Eye (tissue), 1 donor: ENCODE results near the gene ALOX5.
A peak's percentile ranks its signal among the peaks of the same experiment; 100 is the strongest.
"Not testable (repeated sequence)": the region's sequence is repeated elsewhere in the genome, so short reads cannot be mapped to it uniquely, and the experiment has no call there.

Experiments
- DNase-seq: peaks from one replicate; pipeline ENCODE4 v3.0.0-alpha.2; 2015

ALOX5 gene

DNA sequence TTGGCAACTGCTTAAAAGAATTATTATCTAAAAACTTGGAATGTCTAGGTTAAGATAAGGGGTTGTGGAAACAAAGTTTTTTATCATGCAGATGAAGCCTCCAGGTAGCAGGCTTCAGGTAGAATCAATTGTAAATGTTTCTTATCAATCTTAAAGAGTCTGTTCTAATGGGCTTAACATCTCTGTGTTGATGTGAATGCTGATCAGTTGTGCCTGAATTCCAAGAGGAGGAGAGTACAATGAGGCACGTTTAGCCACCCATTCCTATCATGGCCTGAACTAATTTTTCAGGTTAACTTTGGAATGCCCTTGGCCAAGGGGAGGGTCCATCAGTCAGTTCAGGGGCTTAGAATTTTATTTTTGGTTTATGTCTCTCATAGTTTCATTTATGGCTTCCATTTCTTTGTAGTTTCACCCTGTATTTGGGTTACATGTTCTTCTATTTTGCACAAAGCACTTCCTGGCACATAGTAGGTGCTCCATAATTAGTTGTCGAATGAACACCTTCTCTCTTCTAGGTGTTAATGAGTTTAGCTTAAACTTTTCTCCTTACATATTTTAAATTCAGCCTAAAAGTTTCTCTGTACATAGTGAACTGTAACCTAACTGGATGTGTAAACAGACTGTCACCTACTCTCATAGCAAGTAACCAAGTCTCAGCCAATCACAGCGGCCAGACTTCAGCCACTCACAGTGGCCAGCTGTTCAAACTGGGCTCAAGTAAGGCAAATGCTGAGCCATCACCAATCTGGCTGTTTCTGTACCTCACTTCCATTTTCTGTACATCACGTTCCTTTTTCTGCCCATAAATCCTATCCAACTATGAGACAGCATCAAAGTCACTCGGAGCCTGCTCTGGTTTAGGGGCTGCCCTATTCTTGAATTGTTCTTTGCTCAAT is 34.7 kb downstream of the ALOX5 start:
- no peak for DNase-seq

DNA sequence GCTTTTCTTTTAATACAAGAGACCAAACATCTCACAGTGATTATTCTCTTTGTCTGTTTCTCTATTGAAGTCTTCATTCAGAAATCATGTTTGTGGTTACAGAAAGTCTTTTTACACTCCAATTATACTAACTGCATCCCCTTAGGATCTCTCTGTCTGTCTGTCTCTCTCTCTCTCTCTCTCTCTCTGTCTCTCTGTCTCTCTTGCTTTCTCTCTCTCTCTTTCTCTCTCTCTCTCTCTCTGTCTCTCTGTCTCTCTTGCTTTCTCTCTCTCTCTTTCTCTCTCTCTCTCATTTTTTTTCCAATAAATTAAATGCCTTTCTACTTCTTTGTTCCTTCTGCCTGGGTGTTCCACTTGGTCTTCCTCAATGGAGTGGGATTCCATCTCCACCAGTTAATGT is 35.3 kb downstream of the ALOX5 start:
- DNase-seq = not testable (repeated sequence)

DNA sequence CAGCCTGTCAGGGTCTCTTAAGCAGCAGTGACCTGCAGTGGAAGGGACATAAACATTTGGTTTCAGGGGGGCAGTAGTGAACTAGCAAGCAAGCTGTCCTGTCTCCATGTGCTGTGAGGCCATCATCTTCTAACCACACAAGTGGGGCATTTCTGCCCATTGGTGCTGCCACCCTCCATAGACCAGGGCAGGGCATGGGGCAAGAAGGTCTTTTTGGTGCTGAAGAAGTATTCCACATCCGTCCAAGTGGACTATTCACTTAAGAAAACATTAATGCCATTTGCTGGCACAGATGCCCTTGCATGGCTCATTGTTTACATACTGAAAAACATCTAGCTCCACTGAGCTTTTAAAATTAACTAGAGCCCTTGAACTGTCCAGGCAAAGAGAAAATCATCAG is 35.8 kb downstream of the ALOX5 start:
- DNase-seq = no peak

DNA sequence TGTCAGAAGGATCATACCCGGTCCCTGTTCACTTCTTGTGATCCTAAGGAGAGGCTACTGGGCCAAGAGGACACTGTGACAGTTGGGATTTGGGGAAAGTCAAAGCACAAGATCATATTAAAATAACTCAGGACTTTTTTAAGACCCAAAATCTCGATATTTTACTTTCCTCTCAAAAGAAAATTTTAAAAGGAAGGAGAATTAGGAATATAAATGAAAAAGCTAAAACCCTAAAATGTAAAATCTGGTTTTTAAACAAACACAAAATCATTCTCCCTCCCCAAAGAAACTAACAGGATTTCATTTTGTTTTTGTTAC is 36.4 kb downstream of the ALOX5 start:
- DNase-seq = no peak

DNA sequence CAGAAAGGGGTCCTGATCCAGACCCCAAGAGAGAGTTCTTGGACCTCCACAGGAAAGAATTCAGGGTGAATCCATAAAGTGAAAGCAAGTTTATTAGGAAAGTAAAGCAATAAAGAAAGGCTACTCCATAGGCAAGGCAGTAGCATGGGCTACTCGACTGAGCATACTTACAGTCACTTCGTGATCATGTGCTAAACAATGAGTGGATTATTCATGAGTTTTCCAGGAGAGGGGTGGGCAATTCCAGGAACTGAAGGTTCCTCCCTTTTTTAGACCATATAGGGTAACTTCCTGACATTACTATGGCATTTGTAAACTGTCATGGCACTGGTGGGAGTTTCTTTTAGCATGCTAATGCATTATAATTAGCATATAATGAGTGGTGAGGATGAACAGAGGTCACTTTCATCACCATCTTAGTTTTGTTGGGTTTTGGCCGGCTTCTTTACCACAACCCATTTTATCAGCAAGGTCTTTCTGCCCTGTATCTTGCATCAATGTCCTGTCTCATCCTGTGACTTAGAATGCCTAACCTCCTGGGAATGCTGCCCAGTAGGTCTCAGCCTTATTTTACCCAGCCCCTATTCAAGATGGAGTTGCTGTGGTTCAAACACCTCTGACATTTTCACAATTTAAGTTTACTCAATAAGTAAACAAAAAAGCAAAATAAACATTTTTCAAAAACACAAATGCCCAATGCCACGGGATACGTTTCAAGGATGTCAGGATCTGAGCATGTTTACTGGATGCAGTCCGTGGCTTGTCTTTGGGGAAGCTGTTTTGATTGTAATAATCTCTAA is 37.0 kb downstream of the ALOX5 start:
- no peak for DNase-seq

DNA sequence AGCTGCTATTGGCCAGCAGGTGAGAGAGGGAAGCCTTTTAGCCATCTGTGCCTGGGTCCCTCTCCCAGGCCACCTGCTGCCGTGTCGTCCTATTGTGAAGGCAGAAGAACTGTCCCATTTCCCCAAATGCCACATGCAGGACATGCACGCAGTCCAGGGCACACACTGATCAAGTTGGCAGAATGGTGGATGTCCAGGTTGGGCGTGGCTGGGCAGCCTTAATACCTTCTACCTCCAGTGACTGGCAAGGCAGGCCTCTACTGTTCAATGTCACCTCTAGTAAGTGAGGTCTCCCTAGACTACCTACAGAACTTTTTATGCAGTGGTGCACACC is 37.6 kb downstream of the ALOX5 start:
- no peak for DNase-seq

DNA sequence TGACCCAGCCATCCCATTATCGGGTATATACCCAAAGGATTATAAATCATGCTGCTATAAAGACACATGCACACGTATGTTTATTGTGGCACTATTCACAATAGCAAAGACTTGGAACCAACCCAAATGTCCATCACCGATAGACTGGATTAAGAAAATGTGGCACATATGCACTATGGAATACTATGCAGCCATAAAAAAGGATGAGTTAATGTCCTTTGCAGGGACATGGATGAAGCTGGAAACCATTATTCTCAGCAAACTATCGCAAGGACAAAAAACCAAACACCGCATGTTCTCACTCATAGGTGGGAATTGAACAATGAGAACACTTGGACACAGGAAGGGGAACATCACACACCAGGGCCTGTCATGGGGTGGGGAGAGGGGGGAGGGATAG is 41.0 kb downstream of the ALOX5 start:
- not testable (repeated sequence) for DNase-seq

DNA sequence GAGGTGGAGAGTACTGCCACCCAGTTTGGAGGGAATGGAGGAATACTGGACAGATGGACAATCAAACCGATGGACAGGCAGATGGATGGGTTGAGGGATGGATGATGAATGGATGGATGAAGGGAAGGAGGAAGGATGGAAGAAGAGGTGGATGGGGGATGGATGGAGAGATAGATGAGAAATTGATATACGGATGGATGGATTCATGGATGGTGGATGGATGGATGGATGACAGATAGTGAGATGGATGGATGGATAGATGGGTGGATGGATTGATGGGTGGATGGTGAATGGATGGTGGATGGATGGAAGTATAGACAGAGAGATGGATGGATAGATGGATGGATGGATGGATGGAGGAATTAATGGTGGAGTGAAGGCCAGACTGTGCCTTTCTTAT is 42.6 kb downstream of the ALOX5 start:
- DNase-seq = no peak

DNA sequence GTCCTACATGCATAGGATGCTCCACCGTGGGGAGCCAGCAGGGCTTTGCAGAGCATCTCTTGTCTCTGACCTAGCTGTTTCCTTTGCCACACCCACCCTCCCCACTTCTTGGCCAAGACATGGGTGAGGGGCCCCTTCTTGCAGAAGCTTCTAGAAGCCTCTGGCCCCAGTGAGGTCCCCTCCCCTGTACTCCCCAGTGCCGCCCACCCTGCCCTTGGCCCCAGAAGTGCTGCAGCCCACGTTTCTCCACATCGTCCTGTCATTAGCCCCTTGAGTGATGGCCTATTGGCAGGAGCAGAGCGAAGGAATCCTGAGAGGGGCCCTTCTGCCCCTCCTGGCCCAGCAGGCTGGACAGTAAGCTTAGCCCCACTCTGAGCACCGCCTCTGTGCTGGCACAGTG is 43.7 kb downstream of the ALOX5 start:
- DNase-seq = no peak

DNA sequence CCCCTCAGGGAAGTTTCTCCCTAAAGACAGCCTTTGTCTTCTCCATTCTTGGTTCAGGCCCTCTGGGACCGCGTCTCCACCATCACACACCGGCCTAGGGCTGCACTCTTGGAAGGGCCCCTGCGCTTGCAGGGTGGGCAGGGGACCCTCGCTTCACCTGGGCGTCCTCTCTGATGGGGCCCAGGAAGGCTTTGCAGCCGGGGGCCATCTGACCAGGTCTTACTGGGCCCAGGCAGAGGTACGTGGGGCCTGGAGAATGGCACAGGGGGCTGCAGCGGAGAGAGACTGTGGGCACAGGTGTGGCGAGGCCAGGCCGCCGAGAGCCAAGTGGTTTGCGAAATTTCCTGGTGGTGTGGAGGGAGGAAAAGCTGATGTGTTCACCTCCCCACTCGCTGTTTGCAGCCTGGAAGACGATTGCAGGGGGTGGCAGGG is 44.4 kb downstream of the ALOX5 start:
- no peak for DNase-seq

DNA sequence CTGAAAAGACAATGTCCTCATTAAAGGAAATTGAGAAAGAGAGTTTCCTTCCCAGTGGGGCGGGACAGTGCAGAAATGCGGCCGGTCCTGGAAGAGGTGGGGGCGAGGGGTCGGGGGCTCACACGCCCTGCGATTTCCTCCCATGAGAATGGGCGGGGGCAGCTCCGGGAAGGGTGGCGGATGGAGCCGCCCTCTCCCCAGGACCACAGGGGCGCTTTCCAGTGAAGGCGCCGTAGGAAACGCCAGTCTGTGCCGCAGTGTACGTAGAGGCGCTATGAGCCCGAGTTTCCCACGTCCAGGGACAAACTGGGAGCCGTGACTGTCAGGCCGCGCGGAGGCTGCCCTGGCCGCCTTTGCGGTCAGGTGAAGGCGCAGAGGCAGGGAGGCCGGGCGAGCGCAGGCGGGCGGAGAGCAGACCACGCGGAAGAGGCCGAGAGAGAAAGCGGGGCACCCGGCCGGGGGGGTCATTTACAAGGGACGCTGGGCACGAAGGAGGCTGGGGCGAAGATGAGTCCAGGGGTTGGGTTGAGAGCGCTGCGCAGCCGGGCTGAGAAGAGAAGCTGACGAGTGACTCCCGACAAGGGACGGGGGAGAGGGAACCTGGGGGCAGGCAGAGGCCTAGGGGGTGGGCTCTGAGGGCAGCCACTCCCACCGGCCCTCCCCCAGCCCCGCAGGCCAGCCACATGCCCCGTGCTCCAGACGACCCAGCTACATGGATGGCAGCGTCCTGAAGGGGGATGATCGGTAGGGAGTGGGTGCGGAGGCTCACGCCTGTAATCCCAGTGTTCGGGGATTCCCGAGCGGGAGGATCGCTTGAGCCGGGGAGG is 45.0 kb downstream of the ALOX5 start:
- DNase-seq = peak; percentile 94

DNA sequence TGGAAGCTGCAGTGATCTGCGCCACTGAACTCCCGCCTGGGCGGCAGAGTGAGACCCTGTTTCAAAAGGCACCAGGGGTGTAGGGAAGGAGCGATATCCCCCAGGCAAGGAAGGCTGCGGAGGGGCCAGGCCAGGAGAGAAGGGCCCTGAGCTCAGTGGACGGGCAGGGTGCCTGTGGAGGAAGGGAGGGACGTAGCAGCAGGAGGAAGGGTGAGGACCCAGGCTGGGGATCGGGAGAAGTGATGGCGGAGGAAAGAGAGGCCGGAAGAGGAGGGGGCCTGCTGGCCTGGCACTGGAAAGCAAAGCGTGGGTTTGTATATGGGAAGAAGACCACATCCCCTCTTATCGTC is 45.6 kb downstream of the ALOX5 start:
- no peak for DNase-seq

DNA sequence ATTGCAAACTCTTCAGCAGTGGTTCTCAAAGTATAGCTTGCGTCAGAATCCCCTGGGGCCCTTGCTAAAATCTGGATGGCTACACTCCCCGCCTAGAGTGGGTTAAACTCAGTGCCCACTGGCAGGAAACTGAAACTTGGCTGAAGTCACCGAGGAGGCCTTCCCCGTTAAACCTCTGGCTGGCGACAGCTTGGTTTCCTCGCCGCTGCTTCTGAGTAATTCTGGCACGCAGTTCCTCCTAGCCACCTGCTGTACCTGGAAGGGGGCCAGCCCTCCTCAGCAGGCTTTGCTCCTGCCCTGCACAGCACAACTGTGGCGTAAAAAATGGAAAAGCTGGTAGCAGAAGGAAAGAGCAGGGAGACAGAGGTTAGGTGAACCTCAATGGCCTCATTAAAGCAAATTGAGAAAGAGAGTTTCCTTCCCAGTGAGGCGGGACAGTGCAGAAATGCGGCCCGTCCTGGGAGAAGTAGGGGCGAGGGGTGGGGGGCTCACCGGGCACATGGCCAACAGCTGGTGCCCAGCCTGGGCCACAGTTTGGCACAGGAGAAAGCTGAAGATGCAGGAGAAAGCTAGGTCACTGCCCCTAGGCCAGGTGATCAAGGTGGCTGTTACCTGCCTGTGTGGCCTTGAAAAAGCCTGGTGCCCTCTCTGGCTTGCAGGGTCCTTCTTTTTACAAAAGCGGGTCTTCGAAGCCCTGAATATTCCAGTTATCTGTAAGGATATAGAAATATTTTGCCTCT is 46.6 kb downstream of the ALOX5 start:
- peak; percentile 61 for DNase-seq

DNA sequence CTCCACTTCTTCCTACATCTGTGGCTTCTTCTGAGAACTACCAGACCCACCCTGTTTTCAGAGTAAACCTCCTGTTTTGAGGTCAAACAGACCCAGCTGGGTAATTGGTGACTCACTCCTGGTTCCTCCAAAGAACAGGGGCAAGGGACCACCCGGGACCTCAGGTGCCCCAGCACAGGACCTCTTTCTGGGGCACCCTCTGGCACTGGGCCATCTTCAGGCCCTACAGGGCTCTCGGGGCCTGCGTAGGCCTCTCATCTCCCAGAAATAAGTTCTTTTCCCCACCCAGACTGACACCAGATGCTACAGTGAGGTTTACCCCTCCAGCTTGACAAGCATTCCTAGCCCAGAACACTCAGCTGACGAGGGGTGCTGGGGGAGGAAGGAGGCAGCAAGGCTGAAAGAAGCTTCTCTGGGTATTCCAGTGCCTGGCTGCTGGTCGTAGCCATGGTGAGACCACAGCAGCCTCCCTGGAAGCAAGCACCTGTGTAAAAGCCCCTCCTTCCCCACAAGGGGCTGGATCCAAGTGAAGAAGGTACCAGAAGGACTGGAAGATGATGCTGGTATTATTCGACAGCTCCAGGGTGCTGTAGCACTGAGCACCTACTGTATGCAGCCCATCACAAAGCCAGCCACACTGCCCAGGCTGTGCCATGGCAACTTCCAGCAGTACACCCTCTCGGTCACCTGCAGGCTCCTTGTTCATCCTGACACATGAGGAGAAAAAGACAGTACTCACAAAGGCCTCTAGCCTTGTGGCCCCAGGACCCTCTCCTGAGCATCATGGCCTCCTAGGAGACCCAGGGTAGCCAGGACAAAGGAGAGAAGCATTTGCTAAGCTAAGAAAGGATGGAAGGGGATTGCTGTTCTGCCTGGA is 47.4 kb downstream of the ALOX5 start:
- no peak for DNase-seq

DNA sequence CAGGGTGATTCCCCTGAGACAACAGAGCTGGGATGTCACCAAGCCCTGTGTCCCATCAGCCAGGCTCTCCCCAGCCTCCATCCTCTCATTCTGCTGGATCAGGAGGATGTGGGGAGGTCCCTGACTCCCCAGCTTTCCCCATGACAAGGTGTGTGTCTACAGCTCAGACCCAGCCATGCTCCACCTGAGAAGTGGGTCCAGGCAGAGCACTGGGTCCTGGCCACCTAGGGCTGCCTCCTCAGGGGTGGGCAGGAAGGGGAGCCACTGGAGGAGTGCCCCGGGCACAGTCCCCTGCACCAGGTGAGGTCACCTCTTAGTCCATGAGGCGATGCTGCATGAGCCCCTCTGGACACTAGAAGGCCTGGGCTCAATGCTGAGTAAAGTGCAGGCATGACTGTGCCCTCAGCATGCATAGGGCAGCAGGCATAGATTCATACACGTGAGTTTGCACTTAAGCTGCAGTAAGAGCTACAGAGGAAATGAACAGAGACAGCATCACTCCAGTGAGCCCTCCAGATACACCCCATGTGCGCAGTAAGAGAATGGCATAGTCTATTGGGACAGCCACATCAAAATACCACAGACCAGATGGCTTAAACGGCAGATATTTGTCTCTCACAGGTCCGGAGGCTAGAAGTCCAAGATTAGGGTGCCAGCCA is 48.3 kb downstream of the ALOX5 start:
- DNase-seq = no peak

DNA sequence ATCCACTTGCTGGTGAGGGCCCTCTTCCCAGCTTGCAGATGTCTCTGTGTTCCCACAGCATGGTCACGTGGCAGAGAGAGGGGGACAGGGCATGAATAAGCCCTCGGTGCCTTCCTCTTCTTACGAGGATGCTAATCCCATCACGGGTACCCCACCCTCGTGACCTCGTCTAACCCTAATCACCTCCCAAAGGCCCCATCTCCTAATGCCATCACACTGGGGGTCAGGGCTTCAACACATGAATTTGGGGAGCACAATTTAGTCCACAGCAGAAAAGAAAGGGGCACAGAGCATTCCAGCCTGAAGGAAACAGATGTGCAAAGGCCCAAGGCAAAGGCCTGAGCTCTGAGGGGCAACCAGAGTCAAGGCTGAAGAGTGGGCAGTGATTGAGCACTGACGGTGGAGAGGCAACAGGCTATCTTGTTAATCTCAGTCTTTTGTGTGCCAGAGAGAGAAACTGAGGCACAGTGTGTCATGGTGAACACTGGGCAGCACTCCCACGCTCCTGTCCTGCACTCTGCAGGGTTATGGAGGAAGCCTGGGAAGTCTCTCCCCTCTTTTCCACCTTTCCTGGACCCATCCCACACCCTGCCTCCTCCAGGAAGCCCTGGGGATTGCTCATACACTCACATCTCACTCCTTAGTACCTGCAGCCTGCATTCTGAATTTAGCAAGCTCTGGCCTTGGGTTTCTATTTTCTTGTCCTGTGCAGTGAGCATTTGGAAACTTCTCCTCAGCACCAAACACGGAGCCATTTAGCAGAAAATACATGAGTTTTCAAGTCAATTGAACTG is 49.0 kb downstream of the ALOX5 start:
- DNase-seq = no peak

DNA sequence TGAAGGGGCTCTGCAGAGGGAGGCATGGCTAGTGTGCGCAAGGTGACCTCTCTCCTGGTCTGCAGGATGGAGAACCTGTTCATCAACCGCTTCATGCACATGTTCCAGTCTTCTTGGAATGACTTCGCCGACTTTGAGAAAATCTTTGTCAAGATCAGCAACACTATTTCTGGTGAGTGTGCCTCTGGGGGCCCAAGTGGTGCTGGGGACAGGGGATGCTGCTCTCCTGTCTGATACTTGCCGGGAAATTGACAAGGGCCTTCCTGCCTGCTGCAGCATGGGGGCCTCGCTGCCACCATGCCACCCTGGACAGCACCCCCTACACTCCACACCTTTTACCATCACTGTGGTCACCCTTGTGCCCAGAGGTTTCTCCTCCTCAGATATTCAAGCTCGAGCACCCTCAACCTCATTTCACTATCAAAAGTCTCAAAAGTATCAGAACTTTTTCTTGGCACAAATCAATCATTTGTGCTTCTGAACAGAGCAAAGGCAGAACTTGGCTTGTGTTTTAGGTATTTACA is 50.0 kb downstream of the ALOX5 start:
- DNase-seq = no peak

DNA sequence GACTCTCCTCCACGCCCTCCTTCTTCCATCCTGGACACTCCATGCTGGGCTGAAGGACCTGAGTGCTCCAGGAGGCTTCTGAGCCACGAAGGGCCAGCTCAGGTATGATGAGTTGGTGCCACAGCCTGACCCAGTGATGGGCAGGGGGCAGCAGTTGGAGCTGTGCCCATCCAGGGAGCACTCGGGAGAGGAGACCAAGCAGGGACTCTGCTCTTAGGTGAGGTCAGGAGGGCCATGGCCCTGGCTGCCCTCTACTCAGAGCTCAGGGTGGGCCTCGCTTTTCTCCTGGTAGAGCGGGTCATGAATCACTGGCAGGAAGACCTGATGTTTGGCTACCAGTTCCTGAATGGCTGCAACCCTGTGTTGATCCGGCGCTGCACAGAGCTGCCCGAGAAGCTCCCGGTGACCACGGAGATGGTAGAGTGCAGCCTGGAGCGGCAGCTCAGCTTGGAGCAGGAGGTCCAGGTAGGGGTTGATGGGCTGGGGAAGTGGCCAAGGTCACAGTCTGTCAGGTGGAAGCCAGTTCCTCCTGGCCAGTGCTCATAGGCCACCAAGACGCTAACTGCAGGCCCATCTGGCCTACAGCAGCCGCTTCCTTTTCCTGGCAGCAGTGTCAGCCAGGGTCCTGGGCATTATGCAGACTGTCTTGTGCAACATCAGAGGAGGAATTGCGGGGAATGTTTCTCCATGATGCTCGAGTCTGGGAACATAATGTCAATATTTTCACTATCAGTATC is 50.8 kb downstream of the ALOX5 start:
- no peak for DNase-seq
